Ectodermal cell (in vitro differentiated cells): Measurements from ENCODE around the gene TULP4.
A peak's percentile ranks its signal among the peaks of the same experiment; 100 is the strongest.
"Not testable (repeated sequence)": the region's sequence is repeated elsewhere in the genome, so short reads cannot be mapped to it uniquely, and the experiment has no call there.

Experiments
- H3K27ac ChIP-seq: 2 replicates; pipeline ENCODE4 v1.7.0; 2013; ENCODE audit warnings: mild to moderate bottlenecking, low read depth, low read length; ENCODE audit not compliant: insufficient read depth, poor library complexity, severe bottlenecking
- H3K27me3 ChIP-seq: 2 replicates; pipeline ENCODE4 v1.7.0; 2013; ENCODE audit warnings: mild to moderate bottlenecking, low read length; ENCODE audit not compliant: insufficient read depth, control insufficient read depth, poor library complexity, severe bottlenecking
- H3K36me3 ChIP-seq: one replicate; pipeline ENCODE4 v1.7.0; 2013; ENCODE audit warnings: low read length; ENCODE audit not compliant: control insufficient read depth, insufficient read depth
- H3K4me1 ChIP-seq: one replicate; pipeline ENCODE4 v1.7.0; 2013; ENCODE audit warnings: low read length; ENCODE audit not compliant: control insufficient read depth, insufficient read depth
- H3K4me3 ChIP-seq: 2 replicates; pipeline ENCODE4 v1.7.0; 2013; ENCODE audit warnings: low read depth, low read length, control low read depth; ENCODE audit not compliant: insufficient read depth
- H3K9me3 ChIP-seq: 2 replicates; pipeline ENCODE4 v1.7.0; 2013; ENCODE audit warnings: mild to moderate bottlenecking, low read length, moderate library complexity; ENCODE audit not compliant: control insufficient read depth
- WGBS, 2 experiments: methylation state at CpG; one replicate each; pipeline ENCODE4 v1.1.7; 2013; ENCODE audit warnings: missing lambda C conversion rate in 2 of 2; 5-methylcytosine and 5-hydroxymethylcytosine counted together

TULP4 gene

DNA sequence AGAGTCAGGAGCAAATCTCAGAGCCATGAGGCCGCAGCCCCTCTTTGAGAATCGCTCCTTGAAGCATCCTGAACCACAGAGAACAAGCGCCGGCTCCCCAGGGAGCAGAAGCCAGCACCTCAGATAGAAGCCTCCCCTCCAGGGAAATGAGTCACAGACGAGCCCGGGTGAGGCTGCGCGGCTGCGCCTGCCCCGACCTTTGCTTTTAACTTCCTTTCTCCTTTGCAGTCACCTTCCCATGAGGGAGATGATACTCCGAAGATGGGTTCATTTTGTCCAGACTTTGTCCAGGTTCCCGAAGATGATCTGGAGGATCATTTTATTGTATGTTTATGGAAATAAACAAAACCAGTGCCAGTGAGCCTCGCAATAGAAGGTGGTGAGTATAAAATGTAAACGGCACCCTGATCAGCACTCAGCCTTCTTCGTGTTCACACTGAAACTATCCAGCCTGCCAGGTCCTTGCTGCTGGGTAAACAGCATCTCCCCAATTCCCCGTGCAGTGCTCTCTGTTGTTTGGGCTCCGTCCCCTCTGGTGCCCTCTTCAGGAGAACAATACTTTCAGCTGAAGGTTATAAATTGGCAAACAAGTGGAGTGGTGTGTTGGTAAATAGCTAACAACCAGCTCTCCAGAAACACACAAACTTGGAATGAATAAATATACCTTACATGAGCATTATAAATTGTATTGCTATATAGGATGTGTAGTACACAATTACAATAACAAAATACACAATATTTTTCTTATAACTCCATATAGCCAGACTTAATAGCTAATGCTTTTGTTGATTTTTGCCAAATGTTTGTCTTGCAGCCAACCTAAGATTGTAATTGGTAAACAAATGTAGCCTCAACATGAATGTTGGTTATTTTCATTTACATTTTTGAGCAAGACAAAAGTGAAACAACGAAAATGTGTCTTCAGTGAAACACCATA is 206.2 kb downstream of the TULP4 start:
- Histone ChIP-seq H3K36me3 (no peaks in the 10 kb centered on the region), H3K27me3 (no peaks in the 10 kb centered on the region), H3K9me3 (no peaks in the 10 kb centered on the region), H3K27ac (no peak overlapping the region), H3K4me3 (peak overlapping the region; percentile 37), H3K4me1 (peaks cover 12% of the 10 kb centered on the region)
- WGBS, 2 experiments: 9 to 14% methylated on average over 17 to 18 of the region's 18 CpGs

DNA sequence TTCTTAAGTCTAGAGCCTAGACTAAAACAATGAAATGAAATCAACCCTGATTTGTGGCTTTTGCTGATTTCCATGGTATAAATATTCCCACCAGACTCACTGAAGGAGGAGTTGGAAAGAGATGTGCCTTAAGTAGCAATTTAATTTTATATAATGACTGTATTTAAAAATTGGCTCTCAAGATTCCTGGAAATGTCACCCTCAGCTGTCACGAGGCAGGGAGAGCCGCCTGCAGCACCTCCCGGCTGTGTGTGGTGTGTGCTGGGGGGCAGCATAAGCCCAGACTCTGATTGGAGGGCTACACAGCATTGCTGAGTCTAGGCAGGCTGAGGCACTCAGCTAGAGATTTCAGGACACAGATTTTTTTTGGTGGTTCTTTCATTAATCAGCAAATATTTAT is 207.0 kb downstream of the TULP4 start:
- Histone ChIP-seq H3K4me1 (peaks cover 12% of the 10 kb centered on the region), H3K36me3 (no peaks in the 10 kb centered on the region), H3K9me3 (no peaks in the 10 kb centered on the region), H3K4me3 (no peak overlapping the region), H3K27ac (no peak overlapping the region), H3K27me3 (no peaks in the 10 kb centered on the region)
- WGBS, 2 experiments: 66 to 74% methylated on average over 3 of the region's 3 CpGs

DNA sequence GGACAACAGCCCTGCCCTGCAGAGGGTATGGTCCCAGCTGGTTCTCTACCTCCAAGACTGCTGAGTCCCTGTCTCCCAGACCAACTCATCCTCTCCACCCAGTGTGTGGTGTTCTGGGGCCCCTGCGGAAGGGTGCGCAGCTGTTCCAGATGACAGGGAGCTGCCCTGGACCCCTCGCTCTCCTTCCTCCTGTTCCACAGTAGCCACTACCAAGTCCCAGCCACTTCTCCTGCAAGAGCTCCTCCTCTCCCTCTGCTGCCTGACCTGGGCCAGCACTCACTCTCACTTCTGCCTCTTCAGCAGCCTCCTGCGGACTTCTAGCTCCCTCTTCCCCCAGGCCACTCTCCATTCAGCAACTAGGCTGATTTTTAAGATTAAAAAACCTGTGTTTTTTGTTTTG is 207.5 kb downstream of the TULP4 start:
- H3K27ac ChIP-seq: no peak overlapping the region
- no peak overlapping the region for H3K4me3 ChIP-seq
- no peaks in the 10 kb centered on the region for H3K9me3 ChIP-seq
- peaks cover 12% of the 10 kb centered on the region for H3K4me1 ChIP-seq
- no peaks in the 10 kb centered on the region for H3K27me3 ChIP-seq
- no peaks in the 10 kb centered on the region for H3K36me3 ChIP-seq
- WGBS, 2 experiments: 73 to 76% methylated on average over 4 of the region's 4 CpGs

DNA sequence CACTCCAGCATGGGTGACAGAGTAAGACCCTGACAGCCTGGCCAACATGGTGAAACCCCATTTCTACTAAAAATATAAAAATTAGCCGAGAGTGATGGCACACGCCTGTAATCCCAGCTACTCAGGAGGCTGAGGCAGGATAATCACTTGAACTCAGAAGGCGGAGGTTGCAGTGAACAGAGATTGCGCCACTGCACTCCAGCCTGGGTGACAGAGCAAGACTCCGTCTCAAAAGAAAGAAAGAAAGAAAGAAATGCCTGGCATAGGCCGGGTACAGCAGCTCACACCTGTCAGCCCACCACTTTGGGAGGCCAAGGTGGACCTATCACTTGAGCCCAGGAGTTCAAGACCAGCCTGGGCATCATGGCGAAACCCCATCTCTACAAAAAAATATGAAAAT is 208.7 kb downstream of the TULP4 start:
- not testable (repeated sequence) for H3K27me3 ChIP-seq, H3K27ac ChIP-seq, H3K36me3 ChIP-seq, H3K9me3 ChIP-seq, H3K4me3 ChIP-seq
- 89 to 93% methylated on average over 7 of the region's 7 CpGs for WGBS, 2 experiments
- peaks cover 12% of the 10 kb centered on the region for H3K4me1 ChIP-seq

DNA sequence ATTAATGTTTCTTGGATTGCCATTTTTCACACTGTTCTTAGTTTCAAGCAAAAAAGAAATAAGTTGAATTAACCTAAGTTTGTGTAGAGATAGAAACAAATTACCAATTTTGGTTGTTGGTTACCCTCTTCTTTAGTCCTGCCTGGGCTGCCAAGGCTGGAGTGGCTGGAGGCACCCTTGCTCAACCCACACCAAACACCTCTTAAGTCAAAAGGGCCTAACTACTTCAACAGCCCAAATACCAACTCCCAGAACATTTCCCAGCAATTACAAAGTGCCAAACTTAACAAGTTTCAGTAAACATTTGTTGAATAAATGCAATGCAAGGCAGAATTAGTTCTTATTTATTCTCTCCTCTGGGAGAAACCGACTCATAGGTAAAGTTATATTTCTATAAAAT is 209.5 kb downstream of the TULP4 start:
- H3K4me3 ChIP-seq: no peak overlapping the region
- H3K36me3 ChIP-seq: no peaks in the 10 kb centered on the region
- no peaks in the 10 kb centered on the region for H3K27me3 ChIP-seq
- no peak overlapping the region for H3K27ac ChIP-seq
- peaks cover 12% of the 10 kb centered on the region for H3K4me1 ChIP-seq
- H3K9me3 ChIP-seq: no peaks in the 10 kb centered on the region
- WGBS, 2 experiments: no CpG with 5 or more reads among the region's 1 CpG

DNA sequence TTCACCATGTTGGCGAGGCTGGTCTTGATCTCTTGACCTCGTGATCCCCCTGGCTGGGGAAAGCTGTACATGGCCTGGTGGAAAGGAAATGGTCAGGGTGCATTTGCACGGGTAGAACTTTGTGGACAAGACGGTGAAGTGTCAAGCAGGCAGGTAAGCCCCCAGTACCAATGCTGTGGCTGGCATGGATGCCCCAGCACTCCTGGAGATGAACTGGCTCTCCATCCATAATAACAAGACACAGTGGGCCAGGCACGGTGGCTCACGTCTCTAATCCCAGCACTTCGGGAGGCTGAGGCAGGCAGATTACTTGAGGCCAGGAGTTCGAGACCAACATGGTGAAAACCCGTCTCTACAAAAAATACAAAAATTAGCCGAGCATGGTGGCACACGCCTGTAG is 210.4 kb downstream of the TULP4 start:
- Histone ChIP-seq H3K4me1 (peaks cover 11% of the 10 kb centered on the region), H3K4me3 (no peak overlapping the region), H3K27ac (no peak overlapping the region), H3K9me3 (no peaks in the 10 kb centered on the region), H3K27me3 (no peaks in the 10 kb centered on the region), H3K36me3 (no peaks in the 10 kb centered on the region)
- WGBS, 2 experiments: 92 to 93% methylated on average over 11 of the region's 11 CpGs

DNA sequence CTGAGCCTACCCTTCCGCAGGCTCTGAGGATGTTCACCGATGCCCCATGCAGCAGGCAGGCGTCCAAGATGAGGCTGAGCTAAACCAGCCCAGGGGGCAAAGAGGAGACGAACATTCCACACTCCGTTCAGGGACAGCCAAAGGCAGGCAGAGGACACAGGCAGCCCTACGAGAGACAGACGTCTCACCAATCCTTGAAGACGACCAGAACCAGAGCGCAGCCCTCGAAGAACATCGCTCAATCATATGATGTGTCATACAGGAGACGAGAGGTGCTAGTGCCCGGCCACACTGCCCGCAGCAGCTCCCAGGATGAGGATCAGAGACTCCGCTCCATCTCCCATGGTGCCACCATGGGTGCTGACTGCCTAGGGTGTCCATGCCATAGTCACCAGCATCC is 212.0 kb downstream of the TULP4 start:
- 94 to 96% methylated on average over 15 of the region's 15 CpGs for WGBS, 2 experiments

DNA sequence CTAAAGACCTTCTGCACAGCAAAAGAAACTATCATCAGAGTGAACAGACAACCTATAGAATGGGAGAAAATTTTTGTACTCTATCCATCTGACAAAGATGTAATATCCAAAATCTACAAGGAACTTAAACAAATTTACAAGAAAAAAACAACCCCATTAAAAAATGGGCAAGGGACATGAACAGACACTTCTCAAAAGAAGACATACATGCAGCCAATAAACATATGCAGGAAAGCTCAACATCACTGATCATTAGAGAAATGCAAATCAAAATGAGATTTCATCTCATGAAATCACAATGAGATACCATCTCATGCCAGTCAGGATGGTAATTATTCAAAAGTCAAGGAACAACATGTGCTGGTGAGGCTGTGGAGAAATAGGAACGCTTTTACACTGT is 215.6 kb downstream of the TULP4 start:
- not testable (repeated sequence) for H3K4me3 ChIP-seq, H3K9me3 ChIP-seq, H3K36me3 ChIP-seq, H3K4me1 ChIP-seq, H3K27me3 ChIP-seq, H3K27ac ChIP-seq
- 82 to 86% methylated on average over 1 of the region's 1 CpG for WGBS, 2 experiments

More for the DNA sequence above, 212.0 kb downstream of the TULP4 start:
- no peaks in the 10 kb centered on the region for H3K9me3 ChIP-seq
- no peak overlapping the region for H3K4me3 ChIP-seq
- no peak overlapping the region for H3K27ac ChIP-seq
- H3K36me3 ChIP-seq: no peaks in the 10 kb centered on the region
- no peaks in the 10 kb centered on the region for H3K27me3 ChIP-seq
- H3K4me1 ChIP-seq: no peaks in the 10 kb centered on the region

DNA sequence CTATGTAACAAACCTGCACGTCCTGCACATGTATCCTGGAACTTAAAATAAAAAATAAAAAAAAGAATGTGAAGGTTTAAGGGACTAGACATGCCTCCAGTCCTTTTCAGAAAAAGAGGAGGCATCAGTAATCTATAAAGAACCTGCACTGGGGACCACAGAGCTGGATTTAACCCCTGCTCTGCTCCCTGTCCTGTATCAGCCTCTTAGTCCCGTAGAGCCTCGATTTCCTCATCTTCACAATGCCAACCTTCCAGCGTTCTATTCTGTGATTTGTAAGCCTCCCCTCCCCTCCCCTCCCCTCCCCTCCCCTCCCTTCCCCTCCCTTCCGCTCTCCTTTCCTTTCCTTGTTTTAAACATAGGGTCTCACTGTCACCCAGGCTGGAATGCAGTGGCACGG is 216.6 kb downstream of the TULP4 start:
- no peaks in the 10 kb centered on the region for H3K36me3 ChIP-seq
- H3K27ac ChIP-seq: no peak overlapping the region
- 84 to 91% methylated on average over 6 of the region's 6 CpGs for WGBS, 2 experiments
- H3K4me1 ChIP-seq: no peaks in the 10 kb centered on the region
- H3K9me3 ChIP-seq: no peaks in the 10 kb centered on the region
- no peaks in the 10 kb centered on the region for H3K27me3 ChIP-seq
- H3K4me3 ChIP-seq: no peak overlapping the region

DNA sequence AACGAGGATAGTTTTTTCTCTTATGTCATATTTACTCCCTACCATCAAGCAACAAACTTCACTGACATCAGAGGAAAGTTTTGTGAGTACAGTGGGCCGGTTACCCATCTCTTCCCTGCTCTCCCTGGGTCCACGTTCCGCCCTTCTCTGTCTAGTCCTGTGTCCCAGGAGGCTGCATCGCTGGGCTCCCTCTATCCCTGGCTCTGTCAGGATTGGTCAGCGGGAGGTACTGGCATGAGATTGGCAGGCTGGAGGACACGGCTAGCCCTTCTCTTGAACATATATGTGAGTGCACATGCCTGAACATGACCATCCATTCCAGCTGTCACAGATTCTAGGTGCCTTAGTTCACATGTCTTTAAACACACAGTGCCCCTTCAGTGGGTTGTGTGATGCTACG is 217.4 kb downstream of the TULP4 start:
- no peaks in the 10 kb centered on the region for H3K4me1 ChIP-seq
- no peak overlapping the region for H3K27ac ChIP-seq
- WGBS, 2 experiments: 84 to 88% methylated on average over 8 of the region's 8 CpGs
- no peaks in the 10 kb centered on the region for H3K27me3 ChIP-seq
- no peaks in the 10 kb centered on the region for H3K36me3 ChIP-seq
- no peaks in the 10 kb centered on the region for H3K9me3 ChIP-seq
- H3K4me3 ChIP-seq: no peak overlapping the region
